Measurements from ENCODE around the gene EFCAB11.

DNA sequence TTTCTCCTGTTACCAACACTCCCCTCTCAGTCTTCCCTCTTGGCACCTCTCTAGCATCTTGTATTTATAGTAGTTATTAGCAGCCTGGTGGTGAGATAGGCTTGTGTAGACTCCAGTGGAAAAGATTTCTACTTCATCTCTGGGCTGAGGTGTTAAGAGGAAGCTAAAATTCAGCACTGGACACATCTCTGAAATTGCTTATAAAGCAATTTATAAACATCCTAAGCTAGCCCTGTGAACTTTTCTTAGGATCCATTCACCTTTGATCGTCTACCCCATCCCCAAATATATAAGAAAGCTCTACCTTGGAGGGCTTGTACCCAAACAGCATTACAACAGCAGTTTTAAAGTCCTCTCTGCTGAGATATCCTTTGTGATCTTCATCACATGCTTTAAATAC is 928 bp downstream of the EFCAB11 start:
- TF ChIP-seq, protein P1, sequence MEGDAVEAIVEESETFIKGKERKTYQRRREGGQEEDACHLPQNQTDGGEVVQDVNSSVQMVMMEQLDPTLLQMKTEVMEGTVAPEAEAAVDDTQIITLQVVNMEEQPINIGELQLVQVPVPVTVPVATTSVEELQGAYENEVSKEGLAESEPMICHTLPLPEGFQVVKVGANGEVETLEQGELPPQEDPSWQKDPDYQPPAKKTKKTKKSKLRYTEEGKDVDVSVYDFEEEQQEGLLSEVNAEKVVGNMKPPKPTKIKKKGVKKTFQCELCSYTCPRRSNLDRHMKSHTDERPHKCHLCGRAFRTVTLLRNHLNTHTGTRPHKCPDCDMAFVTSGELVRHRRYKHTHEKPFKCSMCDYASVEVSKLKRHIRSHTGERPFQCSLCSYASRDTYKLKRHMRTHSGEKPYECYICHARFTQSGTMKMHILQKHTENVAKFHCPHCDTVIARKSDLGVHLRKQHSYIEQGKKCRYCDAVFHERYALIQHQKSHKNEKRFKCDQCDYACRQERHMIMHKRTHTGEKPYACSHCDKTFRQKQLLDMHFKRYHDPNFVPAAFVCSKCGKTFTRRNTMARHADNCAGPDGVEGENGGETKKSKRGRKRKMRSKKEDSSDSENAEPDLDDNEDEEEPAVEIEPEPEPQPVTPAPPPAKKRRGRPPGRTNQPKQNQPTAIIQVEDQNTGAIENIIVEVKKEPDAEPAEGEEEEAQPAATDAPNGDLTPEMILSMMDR (IDR thresholded peaks at IDR 0.05) = no peak
- no peak for TF ChIP-seq POLR2A (IDR thresholded peaks at IDR 0.05)
